Jurkat, Clone E6-1 (cell line): Measurements from ENCODE around the gene CBX7. TPM values are rescaled to one million over a fixed set of nuclear protein-coding genes. Genes with fewer than 3 reads are reported as not detected.
A peak's percentile ranks its signal among the peaks of the same experiment; 100 is the strongest.

Source experiments
- DNase-seq: peaks from one replicate; pipeline ENCODE4 v3.0.0-alpha.2; 2011; ENCODE audit warnings: low read depth, low spot score
- H3K4me3 ChIP-seq: 2 replicates; pipeline ENCODE4 v1.5.1; 2011; ENCODE audit warnings: mild to moderate bottlenecking, low read length, control low read depth, moderate library complexity
- polyA plus RNA-seq: library from polyadenylated mRNA; unstranded; fragments of >200 nt; gene quantifications from one replicate; pipeline ENCODE4 v1.2.1, GENCODE V29; 2012; ENCODE audit warnings: missing spikeins; ENCODE audit not compliant: insufficient read length, insufficient read depth

CBX7 gene
- 5.1 TPM for polyA plus RNA-seq

DNA sequence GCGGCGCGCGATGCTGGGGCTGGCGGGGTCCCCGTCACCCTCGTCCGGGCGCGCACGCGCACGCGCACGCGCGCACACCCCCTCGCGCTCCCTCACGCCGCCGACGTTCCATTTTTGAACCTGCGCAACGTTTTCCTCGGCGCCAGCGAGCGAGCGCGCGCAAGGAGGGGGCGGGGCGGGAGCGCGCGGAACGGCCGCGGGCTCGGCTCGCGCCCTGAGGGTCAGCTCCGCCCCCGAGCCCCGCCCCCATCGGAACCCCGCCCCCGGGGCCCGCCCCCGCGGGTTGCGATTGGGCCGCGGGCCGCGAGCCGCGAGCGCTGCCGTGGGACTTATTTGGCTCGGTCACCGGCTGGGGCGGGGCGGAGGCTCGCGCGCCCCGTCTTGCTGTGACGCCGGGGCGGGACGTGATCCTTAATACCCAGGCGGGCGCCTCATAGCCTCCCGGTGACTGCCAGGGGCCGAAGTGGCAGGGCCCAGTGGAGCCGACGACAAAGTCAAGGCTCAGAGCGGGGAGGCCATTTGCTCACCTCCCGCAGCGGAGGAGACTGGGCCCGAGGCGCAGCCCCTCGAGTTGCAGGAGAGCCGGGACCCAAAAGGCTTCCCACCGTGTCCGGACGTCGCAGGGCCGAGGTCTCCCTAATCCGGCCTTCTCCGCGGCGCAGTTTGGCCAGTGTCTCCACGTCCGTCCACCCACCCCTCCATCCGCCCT, at the start of gene CBX7:
TSS of gene CBX7 (minus strand) at position 170 of the 709 bp plus-strand sequence. CDS start 236 bp downstream, outside the sequence.
- DNase-seq: peak; percentile 77
- H3K4me3 ChIP-seq: peak within 1 kb of the TSS; percentile 63

DNA sequence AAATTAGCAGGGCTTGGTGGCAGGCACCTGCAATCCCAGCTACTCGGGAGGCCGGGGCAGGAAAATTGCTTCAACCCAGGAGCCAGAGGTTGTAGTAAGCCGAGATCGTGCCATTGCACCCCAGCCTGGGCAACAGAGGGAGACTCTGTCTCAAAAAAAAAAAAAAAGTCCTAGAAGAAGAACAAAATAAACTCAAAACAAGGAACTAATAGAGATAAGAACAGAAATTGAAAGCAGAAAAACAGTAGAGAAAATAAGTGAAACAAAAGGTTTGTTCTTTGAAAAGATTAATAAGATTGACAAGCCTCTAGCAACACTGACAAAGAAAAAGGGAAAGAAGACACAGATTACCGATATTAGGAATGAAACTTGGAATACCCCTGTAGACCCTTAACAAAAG, 45.1 kb upstream of the CBX7 start:
- DNase-seq: no peak
- no peak overlapping the region for H3K4me3 ChIP-seq

DNA sequence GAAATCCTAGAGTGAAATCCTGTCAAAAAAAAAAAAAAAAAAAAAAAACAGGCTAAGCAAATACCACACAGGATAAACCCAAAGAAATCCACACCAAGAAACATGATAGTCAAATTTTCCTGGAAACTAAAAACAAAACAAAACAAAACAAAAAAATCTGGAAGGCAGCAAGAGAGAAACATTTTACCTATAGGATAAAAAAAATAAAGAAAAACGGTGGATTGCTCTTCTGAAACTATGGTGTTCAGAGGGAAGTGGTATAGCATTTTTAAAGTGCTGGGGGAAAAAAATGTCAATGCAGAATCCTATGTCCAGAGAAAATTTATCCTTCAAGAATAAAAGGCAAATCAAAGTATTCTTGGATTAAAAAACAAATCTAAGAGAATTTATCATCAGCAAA, 41.6 kb upstream of the CBX7 start:
- H3K4me3 ChIP-seq: no peak overlapping the region
- no peak for DNase-seq

DNA sequence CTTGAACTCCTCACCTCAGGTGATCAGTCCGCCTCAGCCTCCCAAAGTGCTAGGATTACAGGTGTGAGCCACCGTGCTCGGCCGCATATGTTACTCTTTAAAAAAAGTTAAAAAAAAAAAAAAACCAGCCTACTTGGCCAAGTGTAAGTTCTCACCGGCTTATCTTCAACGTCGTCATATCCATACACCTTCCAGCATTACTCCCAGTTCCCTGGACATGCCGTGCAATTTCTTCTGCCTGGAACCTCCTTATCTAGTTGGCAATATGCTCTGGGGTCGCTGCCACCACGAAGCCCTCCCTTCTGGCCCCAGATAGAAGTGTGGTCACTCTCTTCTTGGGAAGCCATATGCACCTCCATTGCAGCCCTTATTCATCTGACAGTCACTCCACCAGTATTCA, 36.3 kb upstream of the CBX7 start:
- H3K4me3 ChIP-seq: no peak overlapping the region
- no peak for DNase-seq

DNA sequence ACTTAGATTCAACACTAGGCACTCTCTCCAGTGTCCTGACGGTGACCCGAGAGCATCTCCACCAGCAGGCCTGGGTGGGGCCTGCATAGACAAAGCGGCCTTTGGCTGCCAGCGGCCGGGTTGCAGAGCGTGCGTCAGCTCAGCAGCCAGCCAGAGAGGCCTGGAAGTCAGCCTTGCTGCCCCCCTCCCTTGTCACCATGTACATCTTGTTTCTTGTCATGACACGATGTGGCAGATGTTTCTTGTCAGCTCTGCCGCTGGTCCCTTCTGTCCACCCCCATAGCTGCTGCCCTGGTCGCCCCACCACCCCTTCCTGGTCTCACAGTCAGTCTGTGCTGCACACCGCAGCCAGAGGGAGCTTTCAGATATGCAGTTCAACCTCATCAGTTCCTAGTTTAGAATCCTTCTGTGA, 33.1 kb upstream of the CBX7 start:
- no peak overlapping the region for H3K4me3 ChIP-seq
- DNase-seq: no peak

DNA sequence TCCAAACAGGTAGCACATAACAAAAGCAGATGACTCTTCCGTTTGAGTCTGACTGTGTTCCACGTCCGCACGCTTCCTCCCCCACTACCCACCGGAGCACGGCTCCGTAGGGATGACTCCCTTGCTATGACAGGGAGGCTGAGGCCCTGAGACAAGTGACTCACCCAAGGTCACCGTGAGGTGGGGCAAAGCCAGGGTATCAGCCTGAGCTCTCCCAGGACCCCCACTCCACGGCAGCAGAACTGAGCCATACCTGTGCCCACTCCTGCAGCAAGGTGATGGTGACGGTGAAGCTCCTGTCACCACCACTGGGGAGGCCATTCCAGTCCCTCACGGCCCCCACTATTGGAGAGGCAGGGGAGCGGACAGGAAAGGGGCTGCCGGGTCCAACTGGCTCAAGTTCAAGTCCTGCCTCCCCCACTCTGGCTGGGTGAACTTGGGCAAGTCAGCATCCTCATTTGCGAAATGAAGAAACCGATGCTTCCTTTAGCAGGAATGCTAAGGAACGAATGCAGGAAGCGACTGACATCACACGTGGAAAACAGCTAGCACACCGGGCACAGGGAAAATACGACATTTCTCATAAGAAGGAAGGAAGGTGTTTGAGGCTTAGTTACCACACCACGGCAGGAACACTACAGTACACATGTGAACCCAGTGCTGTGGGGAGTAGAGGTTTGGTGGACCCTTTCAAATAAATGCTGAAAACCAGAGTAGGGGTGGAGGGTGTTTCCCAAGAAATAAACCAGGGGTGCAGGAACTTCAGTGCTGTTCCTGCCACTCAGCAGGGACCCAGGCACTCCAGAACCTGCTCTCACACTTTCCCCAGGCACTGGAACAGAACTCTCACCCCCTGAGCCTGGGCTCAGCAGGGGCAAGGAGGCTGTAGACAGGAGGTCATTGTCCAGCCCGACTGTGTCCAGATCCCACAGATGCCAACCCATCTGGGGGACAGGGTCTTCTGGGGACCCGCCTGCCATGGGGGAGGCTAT, 32.4 kb upstream of the CBX7 start:
- H3K4me3 ChIP-seq: no peak overlapping the region
- DNase-seq: no peak

DNA sequence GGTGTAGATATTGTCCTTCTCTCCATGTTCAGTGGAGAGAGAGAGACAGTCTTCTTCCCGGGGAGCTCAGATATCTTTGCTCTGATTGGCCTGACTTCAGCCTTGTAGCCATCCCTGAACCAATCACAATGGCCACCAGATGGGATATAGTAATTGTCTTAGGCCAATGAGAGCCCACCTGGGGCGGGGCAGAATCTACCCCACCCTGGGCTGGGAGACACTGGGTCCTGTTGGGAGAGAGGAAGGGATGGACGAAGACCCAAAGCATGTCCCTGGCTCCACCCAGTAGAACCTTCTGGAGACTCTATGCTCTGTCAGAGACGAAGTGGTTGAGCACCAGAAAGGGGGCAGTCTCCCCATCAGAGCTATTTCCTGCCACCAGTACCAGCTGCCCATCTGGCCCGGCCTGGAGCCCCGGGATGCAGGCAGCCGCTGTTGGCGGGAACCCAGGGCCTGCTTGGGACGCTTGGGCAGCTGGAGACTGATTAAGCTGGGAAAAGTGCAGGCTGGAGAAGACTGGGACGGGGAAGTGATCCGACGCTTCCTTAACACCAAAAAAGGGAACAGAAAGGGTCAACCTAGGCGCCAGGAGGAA, 31.6 kb upstream of the CBX7 start:
- no peak overlapping the region for H3K4me3 ChIP-seq
- no peak for DNase-seq

DNA sequence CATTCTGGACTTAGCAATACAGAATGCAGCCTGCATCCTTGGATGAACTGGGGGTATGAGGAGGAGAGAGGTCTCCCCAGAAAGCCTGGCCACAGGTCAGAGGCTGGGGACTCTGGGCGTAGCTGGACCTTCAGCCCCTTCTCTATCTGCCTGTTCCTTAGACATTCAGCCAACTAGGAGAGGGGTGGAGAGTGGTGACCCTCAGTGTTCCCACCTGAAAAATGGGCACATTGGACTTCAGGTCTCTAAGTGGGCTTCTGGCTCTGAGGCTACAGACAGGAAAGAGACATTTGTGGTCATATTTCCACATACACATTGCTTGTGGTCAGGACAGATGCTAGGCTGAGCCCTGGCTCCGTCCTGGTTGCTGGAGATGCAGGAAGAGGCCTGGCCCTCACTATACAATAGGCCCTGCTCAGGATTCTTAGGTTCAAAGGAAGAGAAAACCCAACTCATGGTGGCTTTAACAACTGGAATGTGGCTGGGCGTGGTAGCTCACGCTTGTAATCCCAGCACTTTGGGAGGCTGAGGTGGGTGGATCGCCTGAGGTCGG, 30.1 kb upstream of the CBX7 start:
- H3K4me3 ChIP-seq: no peak overlapping the region
- DNase-seq: no peak

DNA sequence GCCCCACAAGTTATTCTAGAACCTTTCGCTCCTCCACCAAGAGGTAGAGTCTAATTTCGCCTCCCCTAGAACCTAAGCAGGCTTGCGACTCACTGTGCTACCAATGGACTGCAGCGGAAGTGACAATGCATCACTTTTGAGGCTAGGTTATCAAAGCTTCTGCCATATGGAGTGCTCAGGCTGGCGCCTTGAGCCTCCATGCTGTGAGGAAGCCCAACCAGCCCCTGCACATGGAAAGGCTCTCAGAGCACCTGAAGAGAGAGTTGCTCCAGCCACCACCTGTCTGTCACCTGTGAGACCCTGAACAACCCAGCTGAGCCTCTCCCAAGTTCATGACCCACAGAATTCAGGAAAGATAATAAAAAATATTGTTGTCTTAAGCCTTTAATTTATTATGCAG, 29.3 kb upstream of the CBX7 start:
- no peak overlapping the region for H3K4me3 ChIP-seq
- no peak for DNase-seq

DNA sequence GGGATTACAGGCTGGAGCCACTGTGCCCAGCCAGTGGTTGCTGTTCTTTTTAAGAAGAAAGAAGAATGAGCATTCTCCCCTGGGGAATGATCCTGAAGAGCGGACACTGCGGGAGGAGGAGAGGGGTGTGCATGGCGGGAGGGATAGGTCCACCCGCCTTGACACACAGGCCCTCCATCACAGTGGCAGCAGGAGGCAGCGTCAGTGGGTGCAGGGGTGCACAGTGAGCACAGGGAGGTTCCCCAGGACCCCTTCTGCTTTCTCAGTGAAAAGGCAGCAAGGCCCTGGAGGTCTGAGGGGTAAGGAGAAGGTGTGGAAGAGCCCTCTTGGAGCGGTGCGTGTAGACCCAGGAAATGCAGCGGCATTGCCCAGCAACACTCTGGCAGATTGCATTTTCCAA, 28.9 kb upstream of the CBX7 start:
- no peak overlapping the region for H3K4me3 ChIP-seq
- DNase-seq: no peak

DNA sequence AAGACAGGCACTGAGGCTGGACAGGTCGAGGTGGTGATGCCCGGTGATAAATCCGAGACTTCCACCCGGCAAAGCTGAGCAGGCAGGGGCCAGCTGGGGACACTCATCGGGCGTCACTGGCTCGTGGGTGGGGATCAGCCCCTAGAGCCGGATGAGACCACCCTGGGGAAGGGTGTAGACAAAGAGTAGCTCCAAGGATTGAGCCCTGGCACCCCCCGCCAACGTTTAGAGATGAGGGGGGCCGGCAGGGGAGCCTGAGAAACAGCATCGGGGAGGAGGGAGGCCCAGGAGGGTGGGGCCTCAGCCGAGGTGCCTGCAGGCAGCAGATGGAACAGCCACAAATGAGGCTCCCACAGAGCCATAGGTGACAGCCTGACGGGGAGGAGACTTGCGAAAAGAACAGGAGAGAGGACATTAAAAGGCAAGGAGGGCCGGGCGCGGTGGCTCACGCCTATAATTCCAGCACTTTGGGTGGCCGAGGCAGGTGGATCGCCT, 27.4 kb upstream of the CBX7 start:
- no peak overlapping the region for H3K4me3 ChIP-seq
- no peak for DNase-seq

DNA sequence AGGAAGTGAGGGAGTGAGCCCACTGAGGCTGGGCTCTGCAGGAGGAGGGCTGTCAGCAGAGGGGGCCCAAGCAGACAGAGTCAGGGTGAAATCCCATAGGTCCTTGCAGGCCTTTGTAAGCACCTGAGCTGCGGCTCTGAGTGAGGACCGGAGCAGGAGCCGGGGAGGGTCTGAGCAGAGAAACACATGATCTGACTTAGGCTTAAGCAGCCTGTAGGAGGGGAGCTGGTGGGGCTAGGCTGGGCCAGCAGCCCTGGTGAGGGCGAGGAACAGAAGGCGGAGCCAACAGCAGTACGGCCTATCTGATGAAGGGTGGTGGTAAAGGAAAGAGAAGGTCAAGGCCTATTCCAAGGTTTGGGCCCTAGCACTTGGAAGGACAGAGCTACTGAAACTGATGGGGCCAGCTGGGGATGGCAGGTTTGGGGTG, 26.9 kb upstream of the CBX7 start:
- no peak overlapping the region for H3K4me3 ChIP-seq
- DNase-seq: no peak

DNA sequence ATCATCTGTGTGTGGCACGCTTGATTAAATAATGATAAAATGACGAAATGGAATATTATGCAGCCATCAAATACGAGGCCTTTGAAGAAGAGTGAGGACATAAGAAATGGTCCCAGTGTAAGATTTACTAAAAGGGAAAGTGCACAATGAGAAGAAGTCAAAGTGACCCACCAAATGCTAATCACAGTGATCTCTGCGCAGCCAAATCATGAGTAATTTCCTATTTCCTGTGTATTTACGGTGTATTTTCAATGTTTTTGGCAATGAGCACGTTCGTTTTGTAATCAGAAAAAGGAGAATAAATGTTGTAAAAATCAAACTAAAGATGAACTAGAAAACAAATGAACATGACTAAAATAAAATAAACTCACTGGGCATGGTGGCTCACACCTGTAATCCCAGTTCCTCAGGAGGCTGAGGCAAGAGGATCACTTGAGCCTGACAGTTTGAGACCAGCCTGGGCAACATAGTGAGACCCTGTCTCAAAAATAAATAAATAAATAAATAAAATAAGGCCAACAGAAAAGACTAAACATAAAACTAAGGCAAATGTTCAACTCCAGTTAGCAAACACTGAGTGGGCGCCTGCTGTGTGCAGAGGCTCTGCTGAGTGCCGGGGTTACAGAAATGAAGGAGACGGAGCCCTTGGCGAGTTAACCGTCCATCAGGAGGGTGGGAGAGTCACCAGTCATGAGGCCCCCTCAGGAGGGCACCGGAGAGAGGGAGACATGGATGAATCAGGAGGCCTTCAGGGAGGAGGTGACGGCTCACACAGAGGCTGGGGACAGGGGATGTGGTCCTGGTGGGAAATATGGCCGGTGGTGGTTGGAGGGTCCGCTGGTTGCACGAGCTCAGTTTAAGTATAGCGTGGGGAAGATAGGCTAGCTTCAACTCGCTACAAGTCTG, 26.0 kb upstream of the CBX7 start:
- H3K4me3 ChIP-seq: no peak overlapping the region
- DNase-seq: no peak

DNA sequence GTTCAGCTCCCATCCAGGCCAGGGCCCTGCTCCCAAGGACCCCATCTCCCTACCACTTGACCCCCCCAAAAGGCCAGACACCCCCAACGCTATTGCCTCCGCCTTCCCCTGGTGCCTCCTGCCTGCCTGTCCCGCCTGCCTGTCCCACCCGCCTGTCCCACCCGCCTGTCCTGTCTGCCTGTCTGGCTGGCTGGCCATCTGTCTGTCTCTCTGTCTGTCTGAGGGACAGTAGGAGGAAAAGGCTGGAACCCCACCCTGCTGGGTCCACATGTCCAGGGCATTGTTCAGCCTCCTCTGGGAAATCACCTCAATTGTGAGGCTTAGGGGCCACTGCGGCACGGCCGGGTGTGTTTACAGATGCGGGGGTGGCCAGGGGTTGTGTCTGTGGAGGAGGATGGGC, 25.3 kb upstream of the CBX7 start:
- no peak for DNase-seq
- H3K4me3 ChIP-seq: no peak overlapping the region

DNA sequence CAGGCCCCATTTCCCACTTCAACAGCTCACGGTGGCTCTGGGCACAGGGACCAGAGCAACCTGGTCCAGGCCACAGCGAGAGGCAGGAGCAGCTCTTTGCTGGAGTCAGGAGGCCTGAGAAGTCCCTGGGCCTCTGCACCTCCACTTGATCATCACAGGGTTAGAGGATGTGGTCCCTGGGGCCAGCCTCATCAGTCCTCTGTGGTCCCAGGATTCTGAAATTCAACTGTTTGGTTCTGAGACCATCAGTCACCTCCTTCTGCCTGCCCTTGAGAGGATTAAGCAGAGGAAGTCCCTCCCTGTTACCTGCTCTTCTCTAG, 24.9 kb upstream of the CBX7 start:
- no peak overlapping the region for H3K4me3 ChIP-seq
- no peak for DNase-seq

DNA sequence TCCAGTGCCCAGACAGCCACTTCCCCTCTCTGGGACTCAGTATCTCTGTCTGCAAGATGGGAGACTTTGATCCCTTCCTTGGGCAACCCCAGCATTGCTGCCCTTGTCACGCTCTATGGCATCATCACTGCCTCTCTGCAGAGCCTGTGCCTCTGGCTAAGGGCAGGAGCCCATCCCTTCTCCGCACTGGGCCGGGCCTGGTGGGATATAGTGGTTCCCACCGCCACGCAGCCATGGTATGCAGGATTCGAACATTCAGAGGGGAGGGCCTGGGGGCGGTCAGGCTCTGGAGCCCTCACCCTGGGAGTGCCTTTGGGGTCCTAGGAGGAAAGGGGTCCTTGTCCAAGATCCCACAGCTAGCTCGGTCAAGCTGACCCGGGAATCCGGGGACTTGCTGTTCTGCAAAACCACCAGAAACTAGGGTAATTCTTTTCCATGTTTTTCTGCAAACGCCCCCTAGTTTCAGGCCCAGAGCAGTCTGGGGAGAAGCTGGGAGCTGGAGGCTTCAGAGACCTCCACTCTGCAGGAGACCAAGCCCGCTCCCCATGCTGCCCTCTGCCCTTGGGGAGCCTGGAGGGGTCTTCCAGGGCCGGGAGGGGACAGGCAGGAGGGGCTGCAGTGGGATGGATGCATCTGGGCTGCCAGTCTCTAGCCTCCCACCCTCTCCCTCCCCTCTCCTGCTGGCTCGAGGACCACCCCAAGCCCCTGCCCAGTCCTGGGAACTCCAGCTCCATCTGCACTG, 24.4 kb upstream of the CBX7 start:
- DNase-seq: no peak

DNA sequence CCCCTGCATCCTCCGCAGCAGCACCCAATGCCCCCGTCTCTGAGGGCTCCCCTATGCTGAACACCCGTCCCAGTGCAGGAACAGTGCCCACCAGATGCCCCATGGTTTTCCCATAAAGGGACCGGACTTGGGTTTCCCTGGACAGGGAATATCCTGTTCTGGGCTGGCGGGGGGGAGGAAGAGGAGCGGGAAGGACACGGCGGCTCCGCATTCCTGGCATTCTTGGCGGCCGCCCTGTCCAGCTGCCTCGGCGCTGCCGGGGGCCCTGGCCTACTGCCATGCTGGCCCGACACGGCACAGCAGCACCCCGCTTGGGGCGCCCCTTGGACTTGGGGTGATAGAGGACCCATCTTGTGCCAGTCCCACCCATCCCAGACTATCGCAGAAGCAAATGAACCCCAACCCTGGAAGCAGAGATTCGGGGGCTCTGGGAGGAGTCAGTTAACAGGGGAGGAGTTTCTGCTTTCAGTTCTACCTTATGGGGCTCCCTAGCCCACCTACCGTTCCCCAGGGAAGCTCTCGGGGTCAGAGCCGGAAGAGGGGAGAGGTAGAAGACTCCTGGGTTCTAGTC, 23.7 kb upstream of the CBX7 start:
- H3K4me3 ChIP-seq: no peak overlapping the region
- DNase-seq: no peak

More for the DNA sequence above, 24.4 kb upstream of the CBX7 start:
- no peak overlapping the region for H3K4me3 ChIP-seq
